Activated CD4-positive, alpha-beta T cell treated with anti-CD3 and anti-CD28 coated beads, Interleukin-2, amount 10 ng/mL, durations not matched to agents 7 days and 5 days (primary cell): ENCODE data around the gene TXNDC2. TPM values are rescaled to one million over a fixed set of nuclear protein-coding genes. Genes with fewer than 3 reads are reported as not detected.
A peak's percentile ranks its signal among the peaks of the same experiment; 100 is the strongest.
"Not testable (repeated sequence)": the region's sequence is repeated elsewhere in the genome, so short reads cannot be mapped to it uniquely, and the experiment has no call there.

Experiments used
- CTCF ChIA-PET: fragments of 350-600 bp; sonication (Branson Sonifier 250); formaldehyde crosslinking; loops from one replicate; lab custom pipeline; 2021; ENCODE audit warnings: antibody characterized with exemption; lab: Charles Lee
- POLR2A ChIA-PET: fragments of 350-600 bp; sonication (Branson Sonifier 250); formaldehyde crosslinking; loops from one replicate; lab custom pipeline; 2021; ENCODE audit warnings: antibody characterized with exemption; lab: Charles Lee
- DNase-seq: peaks from one replicate; pipeline ENCODE4 v3.0.0-alpha.2; 2020
- H3K27ac Mint-ChIP-seq: one replicate; pipeline ENCODE4 v1.8.0; 2021; ENCODE audit warnings: mild to moderate bottlenecking, moderate library complexity, mixed read lengths
- H3K27me3 Mint-ChIP-seq: one replicate; pipeline ENCODE4 v1.8.0; 2021; ENCODE audit warnings: mixed read lengths
- H3K36me3 Mint-ChIP-seq: one replicate; pipeline ENCODE4 v1.8.0; 2021; ENCODE audit warnings: low read depth, mixed read lengths
- H3K4me1 Mint-ChIP-seq: one replicate; pipeline ENCODE4 v1.8.0; 2021; ENCODE audit warnings: mixed read lengths
- H3K4me3 Mint-ChIP-seq: one replicate; pipeline ENCODE4 v1.8.0; 2021; ENCODE audit warnings: mild to moderate bottlenecking, moderate library complexity, mixed read lengths
- H3K9me3 Mint-ChIP-seq: one replicate; pipeline ENCODE4 v1.8.0; 2021; ENCODE audit warnings: mixed read lengths
- total RNA-seq, 2 experiments: library from RNA; stranded (reverse); gene quantifications; one replicate each; pipeline ENCODE4 v1.2.3, GENCODE V29; 2021

The TXNDC2 gene
- total RNA-seq, 2 experiments from 2014 or later: not detected

DNA sequence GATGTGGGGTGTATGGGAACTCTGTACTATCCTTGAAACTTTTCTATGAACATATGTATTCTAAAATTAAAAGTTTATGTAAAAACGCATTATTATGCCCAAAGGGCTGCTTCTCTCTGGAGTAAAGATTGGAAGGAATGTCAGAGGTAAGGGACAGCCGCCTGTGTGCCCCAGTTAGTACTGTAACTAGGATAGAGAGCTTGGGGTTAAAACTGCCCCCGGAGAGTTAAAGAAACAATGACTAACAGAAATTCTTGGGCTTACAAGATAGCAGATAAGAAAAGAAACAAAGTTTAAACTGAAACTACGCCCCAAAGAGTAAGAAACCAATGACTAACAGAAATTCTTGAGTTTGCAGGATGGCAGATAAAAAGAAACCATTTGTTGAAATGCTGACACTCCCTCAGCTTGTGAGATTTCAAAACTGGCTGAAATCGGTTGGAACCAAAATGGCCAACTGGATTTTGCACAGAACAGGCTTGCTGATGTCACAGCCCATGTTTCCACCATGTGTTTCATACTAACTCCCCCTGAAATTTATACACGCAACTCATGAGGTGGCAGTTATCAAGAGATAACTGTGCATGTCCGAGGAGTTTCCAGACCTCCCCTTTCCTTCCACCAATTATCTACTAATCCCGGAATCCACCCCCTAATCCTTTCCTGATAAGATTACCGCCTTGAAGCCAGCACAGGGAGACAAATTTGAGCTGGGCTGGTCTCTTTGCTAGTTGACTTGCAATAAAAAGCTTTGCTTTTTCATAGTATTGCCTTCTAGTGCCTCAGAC, 8.7 kb upstream of the TXNDC2 start:
- no peaks in the 10 kb centered on the region for H3K9me3 Mint-ChIP-seq
- CTCF ChIA-PET: no interaction called here
- no peak overlapping the region for H3K27ac Mint-ChIP-seq
- DNase-seq: no peak
- no peaks in the 10 kb centered on the region for H3K36me3 Mint-ChIP-seq
- H3K27me3 Mint-ChIP-seq: no peaks in the 10 kb centered on the region
- POLR2A ChIA-PET: no interaction called here
- no peak overlapping the region for H3K4me3 Mint-ChIP-seq
- peaks cover 7% of the 10 kb centered on the region for H3K4me1 Mint-ChIP-seq

DNA sequence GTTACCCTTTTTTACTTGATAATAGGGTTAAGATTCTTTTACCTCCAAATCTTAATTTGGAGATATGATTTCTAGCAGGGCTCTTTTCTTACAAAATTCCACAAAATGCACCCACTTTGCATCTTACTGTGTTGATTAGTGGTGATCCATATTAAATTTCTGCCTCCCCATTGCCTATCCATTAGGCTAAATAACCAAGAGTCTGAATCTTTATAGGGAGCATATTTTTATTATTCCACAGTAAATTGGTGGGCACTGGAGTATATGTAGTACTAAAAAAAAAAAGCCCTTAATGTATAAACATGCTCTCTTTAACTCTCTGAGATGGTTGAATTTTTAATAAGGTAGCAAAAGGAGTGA, 8.1 kb upstream of the TXNDC2 start:
- Mint-ChIP-seq H3K4me1 (peaks cover 7% of the 10 kb centered on the region), H3K27me3 (no peaks in the 10 kb centered on the region), H3K36me3 (no peaks in the 10 kb centered on the region), H3K9me3 (no peaks in the 10 kb centered on the region), H3K4me3 (no peak overlapping the region), H3K27ac (no peak overlapping the region)
- DNase-seq: no peak
- CTCF ChIA-PET: no interaction called here
- POLR2A ChIA-PET: no interaction called here

DNA sequence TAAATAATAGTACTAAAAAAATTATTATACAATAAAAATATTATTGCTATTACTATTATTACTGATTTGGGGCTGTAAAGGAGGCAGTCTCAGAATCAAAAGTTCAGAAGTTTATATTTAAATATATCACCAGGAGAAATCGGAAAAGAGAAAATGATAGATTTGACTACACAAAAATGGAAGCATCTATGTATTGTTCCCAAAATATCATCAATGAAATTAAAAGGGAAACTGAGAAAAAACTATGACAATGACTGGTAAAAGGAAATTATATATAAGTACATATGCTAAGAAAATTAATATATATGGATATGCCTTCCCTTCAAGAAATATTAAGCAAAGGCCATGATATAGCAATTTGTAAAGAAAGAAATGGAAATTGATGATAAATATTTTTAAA, 7.7 kb upstream of the TXNDC2 start:
- no peak for DNase-seq
- ChIA-PET POLR2A (no interaction called here), CTCF (no interaction called here)
- Mint-ChIP-seq H3K27me3 (no peaks in the 10 kb centered on the region), H3K36me3 (no peaks in the 10 kb centered on the region), H3K4me1 (peaks cover 7% of the 10 kb centered on the region), H3K4me3 (no peak overlapping the region), H3K9me3 (no peaks in the 10 kb centered on the region), H3K27ac (no peak overlapping the region)

DNA sequence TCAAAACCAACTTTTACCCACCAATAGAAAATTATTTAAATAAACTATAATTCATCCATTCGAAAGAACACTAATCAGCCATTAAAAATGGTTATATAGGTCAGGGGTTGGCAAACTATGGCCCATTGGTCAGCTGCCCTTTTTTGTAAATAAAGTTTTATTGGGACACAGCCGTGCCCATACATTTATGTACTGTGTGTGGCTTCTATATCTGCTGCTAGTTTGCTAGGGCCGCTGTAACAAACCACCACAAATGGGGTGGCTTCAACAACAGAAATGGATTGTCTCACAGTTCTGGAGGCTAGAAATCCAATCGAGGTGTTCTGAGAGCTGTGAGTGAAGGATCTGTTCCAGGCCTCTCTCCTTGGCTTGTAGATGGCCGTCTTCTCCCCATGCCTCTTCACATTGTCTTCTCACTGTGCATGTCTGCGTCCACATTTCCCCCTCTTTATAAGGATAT, 7.0 kb upstream of the TXNDC2 start:
- H3K4me1 Mint-ChIP-seq: peaks cover 7% of the 10 kb centered on the region
- DNase-seq: no peak
- ChIA-PET CTCF (no interaction called here), POLR2A (no interaction called here)
- H3K27me3 Mint-ChIP-seq: no peaks in the 10 kb centered on the region
- H3K27ac Mint-ChIP-seq: no peak overlapping the region
- no peaks in the 10 kb centered on the region for H3K9me3 Mint-ChIP-seq
- H3K36me3 Mint-ChIP-seq: no peaks in the 10 kb centered on the region
- H3K4me3 Mint-ChIP-seq: no peak overlapping the region

DNA sequence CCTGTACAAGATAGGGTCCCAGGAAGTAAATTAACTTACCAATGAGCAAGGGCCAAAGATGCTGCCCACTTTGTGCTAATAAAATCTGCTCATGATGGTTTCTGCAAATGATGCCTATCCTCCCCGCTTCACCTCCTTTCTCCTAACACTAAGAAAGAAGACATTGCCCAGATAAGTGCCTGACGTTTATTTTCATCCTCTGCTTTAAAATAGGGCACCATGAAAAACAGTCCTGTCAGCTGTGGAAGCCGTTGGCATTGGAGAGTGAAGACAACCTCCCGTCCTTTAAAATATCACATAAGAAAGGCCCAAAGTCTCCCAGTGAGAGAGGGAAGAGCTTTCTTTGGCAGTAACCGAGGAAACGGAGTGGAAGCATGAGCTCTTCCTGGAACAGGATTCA, 1.7 kb upstream of the TXNDC2 start:
- Mint-ChIP-seq H3K27ac (no peak overlapping the region), H3K4me3 (no peak overlapping the region), H3K9me3 (no peaks in the 10 kb centered on the region), H3K27me3 (no peaks in the 10 kb centered on the region), H3K4me1 (no peaks in the 10 kb centered on the region), H3K36me3 (no peaks in the 10 kb centered on the region)
- no peak for DNase-seq
- ChIA-PET CTCF (no interaction called here), POLR2A (no interaction called here)

DNA sequence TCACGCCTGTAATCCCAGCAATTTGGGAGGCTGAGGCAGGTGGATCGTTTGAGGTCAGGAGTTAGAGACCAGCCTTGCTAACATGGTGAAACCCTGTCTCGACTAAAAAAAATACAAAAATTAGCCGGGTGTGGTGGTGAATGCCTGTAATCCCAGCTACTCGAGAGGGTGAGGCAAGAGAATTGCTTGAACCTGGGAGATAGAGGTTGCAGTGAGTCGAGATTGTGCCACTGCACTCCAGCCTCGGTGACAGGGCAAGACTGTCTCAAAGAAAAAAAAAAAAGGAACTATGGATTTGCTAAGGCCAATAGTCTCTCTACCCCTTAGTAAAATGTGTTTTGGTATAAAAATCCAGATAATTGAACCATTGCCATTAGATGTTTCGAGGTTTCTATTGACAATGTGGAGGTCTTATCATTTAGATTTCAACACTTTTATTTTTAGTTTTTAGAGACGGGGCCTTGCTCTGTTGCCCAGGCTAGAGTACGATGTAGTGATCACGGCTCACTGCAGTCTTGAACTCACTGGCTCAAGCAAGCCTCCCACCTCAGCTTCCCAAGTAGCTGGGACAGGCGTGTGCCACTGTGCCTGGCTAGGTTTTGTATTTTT, 1.1 kb upstream of the TXNDC2 start:
- DNase-seq: no peak
- ChIA-PET CTCF (no interaction called here), POLR2A (no interaction called here)
- H3K27me3 Mint-ChIP-seq: no peaks in the 10 kb centered on the region
- no peak overlapping the region for H3K4me3 Mint-ChIP-seq
- no peaks in the 10 kb centered on the region for H3K36me3 Mint-ChIP-seq
- H3K9me3 Mint-ChIP-seq: no peaks in the 10 kb centered on the region
- H3K27ac Mint-ChIP-seq: no peak overlapping the region
- H3K4me1 Mint-ChIP-seq: no peaks in the 10 kb centered on the region

DNA sequence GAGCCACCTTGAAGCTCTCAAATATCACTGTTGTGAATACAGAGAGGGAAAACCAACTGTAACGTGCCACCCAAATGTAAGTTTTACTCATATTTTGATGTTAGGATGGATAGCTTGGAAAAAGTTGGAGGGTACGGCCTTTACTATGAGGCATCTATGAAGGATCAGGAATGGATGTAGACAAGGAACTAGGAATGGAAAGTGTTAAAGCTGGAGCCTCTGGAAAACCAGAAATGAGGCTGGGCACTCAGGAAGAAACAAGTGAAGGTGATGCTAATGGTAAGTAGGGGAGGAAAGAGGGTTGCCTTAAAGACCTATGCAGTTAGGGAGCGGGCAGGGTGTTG, 204 bp downstream of the TXNDC2 start:
- no peak for DNase-seq
- Mint-ChIP-seq H3K4me3 (no peak overlapping the region), H3K36me3 (no peaks in the 10 kb centered on the region), H3K27ac (no peak overlapping the region), H3K27me3 (no peaks in the 10 kb centered on the region), H3K4me1 (no peaks in the 10 kb centered on the region), H3K9me3 (no peaks in the 10 kb centered on the region)
- CTCF ChIA-PET: interaction anchor here (0.6 to 1.2 kb wide), 5 partner anchors 8 to 26 kb away, joined by 3 to 5 read pairs (median 3); no protein-coding TSS in a partner anchor
- POLR2A ChIA-PET: interaction anchor here (0.6 kb wide), 1 partner anchor 317 kb away, joined by 3 read pairs; no protein-coding TSS in a partner anchor

DNA sequence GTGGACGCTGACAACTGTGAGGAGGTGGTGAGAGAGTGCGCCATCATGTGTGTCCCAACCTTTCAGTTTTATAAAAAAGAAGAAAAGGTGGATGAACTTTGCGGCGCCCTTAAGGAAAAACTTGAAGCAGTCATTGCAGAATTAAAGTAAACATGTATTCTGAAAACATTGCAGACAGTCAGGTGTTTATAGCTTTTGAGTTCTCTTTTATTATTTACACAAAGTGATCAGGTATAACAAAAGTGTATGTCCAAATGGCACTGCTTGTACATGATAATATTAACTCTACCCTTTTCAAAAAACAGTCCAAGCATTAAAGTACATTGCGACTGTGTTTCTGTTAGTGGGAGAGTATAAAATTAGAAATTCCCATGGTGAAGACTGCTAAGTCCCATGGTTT, 2.2 kb downstream of the TXNDC2 start:
- POLR2A ChIA-PET: no interaction called here
- no peaks in the 10 kb centered on the region for H3K36me3 Mint-ChIP-seq
- no peak for DNase-seq
- CTCF ChIA-PET: interaction anchor here (1.6 kb wide), 1 partner anchor 17 kb away, joined by 5 read pairs; no protein-coding TSS in a partner anchor
- no peaks in the 10 kb centered on the region for H3K9me3 Mint-ChIP-seq
- H3K27me3 Mint-ChIP-seq: no peaks in the 10 kb centered on the region
- no peak overlapping the region for H3K27ac Mint-ChIP-seq
- no peaks in the 10 kb centered on the region for H3K4me1 Mint-ChIP-seq
- no peak overlapping the region for H3K4me3 Mint-ChIP-seq

DNA sequence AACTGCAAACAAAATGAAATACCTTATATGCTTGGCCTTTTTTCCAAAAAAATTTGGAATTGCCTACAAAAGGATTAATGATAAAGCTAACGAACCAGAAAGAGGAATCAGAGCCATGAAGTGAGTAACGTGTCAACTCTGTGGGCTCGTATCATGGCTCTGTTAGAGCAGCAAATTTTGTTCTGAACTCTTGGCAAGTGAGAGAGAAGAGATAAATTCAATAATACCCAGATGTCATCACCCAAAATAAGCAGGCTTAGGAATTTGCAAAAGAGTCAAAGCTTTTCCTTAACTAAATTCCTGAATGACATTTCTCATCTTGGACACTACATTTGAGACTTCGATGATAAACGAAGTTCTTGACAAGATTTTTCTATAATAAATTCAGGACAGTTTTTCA, 4.4 kb downstream of the TXNDC2 start:
- POLR2A ChIA-PET: no interaction called here
- Mint-ChIP-seq H3K27me3 (no peaks in the 10 kb centered on the region), H3K4me3 (no peak overlapping the region), H3K27ac (no peak overlapping the region), H3K36me3 (no peaks in the 10 kb centered on the region), H3K9me3 (no peaks in the 10 kb centered on the region), H3K4me1 (peaks cover 9% of the 10 kb centered on the region)
- CTCF ChIA-PET: interaction anchor here (1.1 to 1.3 kb wide), 2 partner anchors 9 to 21 kb away, joined by 3 read pairs; no protein-coding TSS in a partner anchor
- no peak for DNase-seq

DNA sequence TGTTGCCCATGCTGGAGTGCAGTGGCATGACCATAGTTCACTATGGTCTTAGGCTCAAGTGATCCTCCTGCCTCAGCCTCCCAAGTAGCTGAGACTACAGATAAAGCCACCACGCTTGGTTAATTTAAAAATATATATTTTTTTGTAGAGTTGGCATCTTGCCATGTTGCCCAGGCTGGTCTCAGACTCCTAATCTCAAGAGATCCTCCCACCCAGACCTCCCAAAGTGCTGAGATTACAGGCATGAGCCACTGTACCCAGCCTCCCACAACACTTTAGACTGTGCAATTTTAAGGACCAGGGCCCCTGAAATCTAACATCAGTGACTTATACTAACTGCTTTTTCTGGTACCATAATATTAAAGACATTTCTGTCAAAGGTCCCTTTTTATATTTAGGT, 5.2 kb downstream of the TXNDC2 start:
- Mint-ChIP-seq H3K4me3 (no peak overlapping the region), H3K27me3 (no peaks in the 10 kb centered on the region), H3K9me3 (no peaks in the 10 kb centered on the region), H3K4me1 (peaks cover 10% of the 10 kb centered on the region), H3K27ac (no peak overlapping the region), H3K36me3 (no peaks in the 10 kb centered on the region)
- ChIA-PET POLR2A (no interaction called here), CTCF (no interaction called here)
- no peak for DNase-seq

DNA sequence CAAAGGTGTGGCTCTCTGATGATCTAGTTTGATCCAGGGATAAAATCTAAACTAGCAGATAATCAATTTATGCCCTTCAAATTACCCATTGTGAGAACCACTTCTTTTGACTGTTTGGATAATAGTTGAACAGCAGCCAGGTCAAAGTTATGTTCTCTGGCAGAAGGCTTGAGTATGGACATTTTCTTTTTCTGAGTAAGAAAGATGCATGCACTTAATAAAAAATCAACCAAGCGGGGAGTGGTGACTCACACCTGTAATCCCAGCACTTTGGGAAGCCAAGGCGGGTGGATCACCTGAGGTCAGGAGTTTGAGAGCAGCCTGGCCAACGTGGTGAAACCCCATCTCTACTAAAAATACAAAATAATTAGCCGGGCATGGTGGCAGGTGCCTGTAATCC, 5.7 kb downstream of the TXNDC2 start:
- H3K9me3 Mint-ChIP-seq, DNase-seq, H3K4me3 Mint-ChIP-seq, H3K27me3 Mint-ChIP-seq, H3K27ac Mint-ChIP-seq, H3K36me3 Mint-ChIP-seq, CTCF ChIA-PET, POLR2A ChIA-PET: not testable (repeated sequence)
- peaks cover 10% of the 10 kb centered on the region for H3K4me1 Mint-ChIP-seq

DNA sequence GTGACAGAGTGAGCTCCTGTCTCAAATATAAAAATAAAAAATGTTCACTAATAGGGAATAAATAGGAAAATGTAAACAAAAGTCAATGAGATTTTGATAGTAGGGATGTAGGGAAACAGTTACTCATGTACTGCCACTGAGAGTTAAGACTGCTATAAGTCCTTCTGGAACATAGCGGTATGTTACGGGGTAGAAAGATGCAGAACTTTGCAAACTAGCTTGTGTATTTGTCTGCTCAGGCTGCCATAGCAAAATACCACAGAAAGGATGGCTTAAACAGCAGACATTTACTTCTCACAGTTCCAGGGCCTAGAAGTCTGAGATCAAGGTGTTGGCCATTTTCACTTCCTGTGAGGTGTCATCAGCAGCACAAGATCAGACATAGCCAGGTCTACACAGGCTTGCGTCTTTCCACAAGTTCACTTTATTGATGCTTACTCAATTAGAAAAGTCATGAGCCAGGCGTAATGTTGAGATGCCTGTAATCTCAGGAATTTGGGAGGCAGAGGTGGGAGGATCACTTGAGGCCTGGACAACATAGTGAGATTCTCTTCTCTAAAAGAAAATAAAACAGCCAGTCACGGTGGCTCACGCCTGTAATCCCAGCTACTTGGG, 8.8 kb downstream of the TXNDC2 start:
- ChIA-PET CTCF (interaction anchor here (0.8 to 2.0 kb wide), 2 partner anchors 9 to 19 kb away, joined by 3 to 5 read pairs; partner anchors contain the start of gene TXNDC2), POLR2A (no interaction called here)
- peaks cover 12% of the 10 kb centered on the region for H3K4me1 Mint-ChIP-seq
- H3K27me3 Mint-ChIP-seq: no peaks in the 10 kb centered on the region
- no peak overlapping the region for H3K4me3 Mint-ChIP-seq
- DNase-seq: no peak
- H3K9me3 Mint-ChIP-seq: no peaks in the 10 kb centered on the region
- peak overlapping the region; percentile 33 for H3K27ac Mint-ChIP-seq
- no peaks in the 10 kb centered on the region for H3K36me3 Mint-ChIP-seq

DNA sequence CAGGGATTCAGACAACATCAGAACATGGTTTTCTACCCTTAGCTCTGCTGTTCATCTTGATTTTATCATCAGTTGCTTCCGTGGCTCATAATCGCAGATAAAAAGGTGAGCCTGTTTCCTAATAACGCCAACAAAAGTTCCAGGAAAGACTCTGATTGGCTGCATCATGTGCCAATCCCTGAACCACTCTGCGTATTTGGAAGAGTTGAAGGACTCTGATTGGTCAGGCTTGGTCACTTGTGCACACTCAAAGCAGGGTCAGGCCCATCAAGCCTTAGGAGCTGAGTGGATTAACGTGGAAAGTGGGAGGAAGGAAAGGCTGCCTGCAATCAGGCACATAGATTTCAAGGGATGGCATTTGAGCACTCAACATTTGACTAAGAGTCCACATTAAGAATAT, 11.4 kb downstream of the TXNDC2 start:
- no peak for DNase-seq
- POLR2A ChIA-PET: no interaction called here
- no peaks in the 10 kb centered on the region for H3K36me3 Mint-ChIP-seq
- no peaks in the 10 kb centered on the region for H3K9me3 Mint-ChIP-seq
- H3K27ac Mint-ChIP-seq: no peak overlapping the region
- CTCF ChIA-PET: interaction anchor here (1.4 kb wide), 1 partner anchor 18 kb away, joined by 6 read pairs; no protein-coding TSS in a partner anchor
- H3K4me3 Mint-ChIP-seq: no peak overlapping the region
- H3K4me1 Mint-ChIP-seq: peaks cover 12% of the 10 kb centered on the region
- H3K27me3 Mint-ChIP-seq: no peaks in the 10 kb centered on the region
